H1 (cell line): ENCODE measurements around the gene BROX. TPM values are rescaled to one million over a fixed set of nuclear protein-coding genes. Genes with fewer than 3 reads are reported as not detected.

Experiments
- CTCF ChIA-PET: fragments of 300-600 bp; sonication (Branson Sonifier 250); formaldehyde crosslinking; loops from one replicate; lab custom pipeline; 2021; ENCODE audit not compliant: partially characterized antibody; lab: Charles Lee
- POLR2A ChIA-PET: fragments of 300-600 bp; sonication (Branson Sonifier 250); formaldehyde crosslinking; loops from one replicate; lab custom pipeline; 2021; ENCODE audit warnings: inconsistent platforms; ENCODE audit not compliant: partially characterized antibody; lab: Charles Lee
- DNase-seq, 2 experiments: peaks; one replicate each; pipeline versions ENCODE4 v3.0.0 to v3.0.0-alpha.2; 2010 to 2022; ENCODE audit warnings: low spot score in 2 of 2, low read depth in 1 of 2, mixed read lengths in 1 of 2
- FAIRE-seq: peaks from 2 replicates; lab custom pipeline; 2011; peaks lifted over from hg19 to GRCh38; lab: Jason Lieb, UNC
- H2AFZ ChIP-seq: 2 replicates; pipeline ENCODE4 v1.8.1; 2012; ENCODE audit warnings: low read length, inconsistent platforms
- H2AK5ac ChIP-seq: 2 replicates; pipeline ENCODE4 v1.6.1; 2013; ENCODE audit warnings: low read depth, low read length
- H2BK120ac ChIP-seq: replicated peaks from 2 replicates; pipeline ENCODE3; 2013; ENCODE audit warnings: low read depth, low read length, inconsistent platforms
- H2BK12ac ChIP-seq: 2 replicates; pipeline ENCODE4 v1.6.1; 2013; ENCODE audit warnings: low read depth, low read length
- H2BK15ac ChIP-seq: 2 replicates; pipeline ENCODE4 v1.6.1; 2013; ENCODE audit warnings: low read length
- H2BK20ac ChIP-seq: 2 replicates; pipeline ENCODE4 v1.6.1; 2013; ENCODE audit warnings: low read length
- H2BK5ac ChIP-seq: 2 replicates; pipeline ENCODE4 v1.6.1; 2013; ENCODE audit warnings: low read depth, low read length
- H3K14ac ChIP-seq: 2 replicates; pipeline ENCODE4 v1.6.1; 2013; ENCODE audit warnings: inconsistent platforms; ENCODE audit not compliant: insufficient read length
- H3K18ac ChIP-seq: 2 replicates; pipeline ENCODE4 v1.6.1; 2013; ENCODE audit warnings: low read length; ENCODE audit errors: extremely low read depth
- H3K23ac ChIP-seq: 2 replicates; pipeline ENCODE4 v1.6.1; 2013; ENCODE audit warnings: inconsistent platforms; ENCODE audit not compliant: insufficient read length
- H3K23me2 ChIP-seq: 2 replicates; pipeline ENCODE4 v1.6.1; 2013; ENCODE audit warnings: low read depth, low read length
- H3K27ac ChIP-seq: 2 replicates; pipeline ENCODE4 v1.6.1; 2011; ENCODE audit warnings: low read depth, low read length, inconsistent platforms
- H3K27me3 ChIP-seq, 4 experiments: replicated peaks in 1 of 4; 1 replicate in 1 of 4; 2 replicates in 3 of 4; pipeline versions ENCODE4 v1.6.1 to v1.8.1; 2011 to 2013; ENCODE audit warnings: low read length in 3 of 4, mild to moderate bottlenecking in 3 of 4, inconsistent platforms in 2 of 4, mixed read lengths in 2 of 4, moderate library complexity in 1 of 4; ENCODE audit not compliant: control insufficient read depth in 3 of 4, insufficient read depth in 3 of 4; ENCODE audit errors: extremely low read depth in 1 of 4
- H3K36me3 ChIP-seq, 4 experiments: 2 replicates each; pipeline versions ENCODE4 v1.6.1 to v1.8.1; 2011 to 2013; ENCODE audit warnings: mild to moderate bottlenecking in 4 of 4, low read length in 3 of 4, moderate library complexity in 2 of 4, control low read depth in 1 of 4, inconsistent platforms in 1 of 4; ENCODE audit not compliant: insufficient read depth in 4 of 4, control insufficient read depth in 2 of 4
- H3K4ac ChIP-seq: replicated peaks from 2 replicates; pipeline ENCODE3; 2013; ENCODE audit warnings: low read length, low read depth, mixed read lengths, inconsistent platforms; ENCODE audit not compliant: insufficient read length
- H3K4me1 ChIP-seq, 4 experiments: replicated peaks in 1 of 4; 1 replicate in 1 of 4; 2 replicates in 3 of 4; pipeline versions ENCODE4 v1.6.1 to v1.8.1; 2011 to 2013; ENCODE audit warnings: low read length in 3 of 4, inconsistent platforms in 2 of 4, mixed read lengths in 1 of 4; ENCODE audit not compliant: insufficient read depth in 4 of 4, control insufficient read depth in 3 of 4
- H3K4me2 ChIP-seq, 2 experiments: 2 replicates each; pipeline versions ENCODE4 v1.6.1 to v1.8.1; 2011 to 2013; ENCODE audit warnings: low read depth in 2 of 2, low read length in 2 of 2, control low read depth in 1 of 2, inconsistent platforms in 1 of 2, mild to moderate bottlenecking in 1 of 2; ENCODE audit not compliant: insufficient read depth in 1 of 2
- H3K4me3 ChIP-seq, 4 experiments: fragments of 200-600, 300-600 bp in 1 of 4; sonication (generic), shearing (Covaris generic), sonication (Bioruptor Twin) in 1 of 4; 2 replicates each; pipeline versions ENCODE4 v1.5.1 to v1.8.1; 2011 to 2016; ENCODE audit warnings: low read length in 4 of 4, low read depth in 3 of 4, control low read depth in 2 of 4, inconsistent platforms in 2 of 4, mild to moderate bottlenecking in 2 of 4, mixed read lengths in 1 of 4, moderate library complexity in 1 of 4; ENCODE audit not compliant: insufficient read depth in 2 of 4; ENCODE audit errors: extremely low read depth in 1 of 4
- H3K56ac ChIP-seq: replicated peaks from 2 replicates; pipeline ENCODE3; 2013; ENCODE audit warnings: low read depth, mild to moderate bottlenecking, mixed read lengths, low read length, inconsistent platforms; ENCODE audit not compliant: insufficient read length
- H3K79me1 ChIP-seq: 2 replicates; pipeline ENCODE4 v1.6.1; 2013; ENCODE audit warnings: low read depth, low read length, control low read depth
- H3K79me2 ChIP-seq, 2 experiments: 2 replicates each; pipeline versions ENCODE4 v1.6.1 to v1.8.1; 2012 to 2013; ENCODE audit warnings: low read length in 2 of 2, mild to moderate bottlenecking in 2 of 2, inconsistent platforms in 1 of 2; ENCODE audit not compliant: insufficient read depth in 2 of 2, control insufficient read depth in 1 of 2
- H3K9ac ChIP-seq, 4 experiments: replicated peaks in 1 of 4; 1 replicate in 1 of 4; 2 replicates in 3 of 4; pipeline versions ENCODE4 v1.6.1 to v1.8.1; 2011 to 2013; ENCODE audit warnings: low read depth in 3 of 4, low read length in 3 of 4, control low read depth in 2 of 4, mild to moderate bottlenecking in 2 of 4, moderate library complexity in 2 of 4, inconsistent platforms in 1 of 4; ENCODE audit errors: extremely low read depth in 1 of 4
- H3K9me3 ChIP-seq, 2 experiments: 2 replicates each; pipeline versions ENCODE4 v1.6.1 to v1.8.1; 2012 to 2013; ENCODE audit warnings: mild to moderate bottlenecking in 2 of 2, moderate library complexity in 2 of 2, control low read depth in 1 of 2, inconsistent platforms in 1 of 2, low read depth in 1 of 2, low read length in 1 of 2, mixed read lengths in 1 of 2; ENCODE audit not compliant: insufficient read depth in 2 of 2
- H4K20me1 ChIP-seq, 2 experiments: replicated peaks in 1 of 2; 2 replicates each; pipeline versions ENCODE3 to v1.8.1; 2011 to 2013; ENCODE audit warnings: inconsistent platforms in 2 of 2, low read length in 2 of 2, mild to moderate bottlenecking in 1 of 2; ENCODE audit not compliant: insufficient read depth in 2 of 2, control insufficient read depth in 1 of 2
- H4K5ac ChIP-seq: 2 replicates; pipeline ENCODE4 v1.6.1; 2013; ENCODE audit warnings: low read length, low read depth, mixed read lengths, inconsistent platforms; ENCODE audit not compliant: insufficient read length
- H4K8ac ChIP-seq: 2 replicates; pipeline ENCODE4 v1.8.0; 2013; ENCODE audit warnings: mild to moderate bottlenecking, moderate library complexity, low read length, inconsistent platforms; ENCODE audit not compliant: insufficient read depth; ENCODE audit errors: extremely low read depth
- H4K91ac ChIP-seq: replicated peaks from 2 replicates; pipeline ENCODE3; 2013; ENCODE audit warnings: low read length, mixed read lengths, inconsistent platforms; ENCODE audit not compliant: insufficient read length
- BCL11A ChIP-seq, 2 experiments: IDR thresholded peaks; one replicate each; pipeline ENCODE4 v1.6.1; 2011; ENCODE audit warnings: low read depth in 2 of 2, low read length in 2 of 2, mild to moderate bottlenecking in 2 of 2
- MAFK ChIP-seq: IDR thresholded peaks from 2 replicates; pipeline ENCODE4 v1.6.1; 2012; ENCODE audit warnings: low read depth, mild to moderate bottlenecking, improper control_type of control experiment, low read length
- SP1 ChIP-seq: IDR thresholded peaks from 2 replicates; pipeline ENCODE4 v1.6.1; 2011; ENCODE audit warnings: low read depth, low read length
- WGBS, 2 experiments: shearing (Covaris generic) in 1 of 2; methylation state at CpG; one replicate each; pipeline versions ENCODE4 v1.1.6 to v1.1.7; 2013 to 2015; ENCODE audit warnings: low lambda C conversion rate in 2 of 2, mixed read lengths in 2 of 2, inconsistent platforms in 1 of 2, low coverage in 1 of 2, missing lambda C conversion rate in 1 of 2; ENCODE audit not compliant: insufficient replicate concordance in 2 of 2, insufficient coverage in 1 of 2, insufficient read length in 1 of 2; ENCODE audit errors: extremely low coverage in 1 of 2, missing lambda C conversion rate in 1 of 2; 5-methylcytosine and 5-hydroxymethylcytosine counted together
- polyA plus RNA-seq, 7 experiments: library from polyadenylated mRNA; depleted of rRNA in 3 of 7; stranded (reverse) in 5 of 7; unstranded in 2 of 7; fragments of >200 nt in 5 of 7; fragments of 200-250 nt in 2 of 7; gene quantifications; 1 replicate in 5 of 7; 2 replicates in 1 of 7; 4 replicates in 1 of 7; pipeline versions ENCODE4 v1.2.1 to v1.2.3, GENCODE V29; 2011 to 2013; ENCODE audit warnings: missing spikeins in 2 of 7, mixed read lengths in 2 of 7
- total RNA-seq: library from RNA; stranded (reverse); fragmentation: NEBNext Ultra II Directional; extraction: Animal tissue kit (Norgen Biotek cat#: 25700); gene quantifications from 2 replicates; pipeline ENCODE4 v1.2.1, GENCODE V29; 2021
- TF ChIP-seq, protein P1 (sequence below): IDR thresholded peaks from 2 replicates; pipeline ENCODE4 v1.6.1; 2012; ENCODE audit warnings: low read length, inconsistent platforms

Gene BROX
- total and polyA plus RNA-seq, 2 of the 8 experiments (the other 6 are each of a cell fraction or from before 2014, with no cell fraction given), result 3.8 to 26.7 TPM

DNA sequence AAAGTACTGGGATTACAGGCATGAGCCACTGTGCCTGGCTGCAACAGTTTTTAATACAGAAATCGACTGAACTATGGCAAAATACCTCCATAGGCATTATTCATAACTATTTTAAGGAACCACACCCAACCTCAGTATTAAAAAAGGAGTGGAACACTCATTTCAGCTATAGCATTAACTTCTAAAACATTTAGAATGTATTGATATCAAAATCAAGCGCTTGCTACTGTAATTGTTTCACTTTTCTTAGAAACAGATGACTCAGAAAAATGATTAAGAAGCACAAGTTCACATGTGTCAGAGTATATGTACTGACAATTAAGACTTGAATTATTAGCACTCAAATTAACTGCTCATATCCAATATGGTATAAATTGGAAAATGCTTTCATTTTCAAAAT lies 15.2 kb upstream of the BROX start:
- Histone ChIP-seq H2BK5ac (no peak overlapping the region), H3K4me1 (no peaks in the 10 kb centered on the region), H3K9me3 (no peaks in the 10 kb centered on the region; a peak in 1 of 4 replicates), H4K91ac (no peak overlapping the region), H2BK120ac (no peak overlapping the region), H3K27ac (no peak overlapping the region), H2AFZ (no peak overlapping the region), H2BK12ac (no peak overlapping the region), H3K23me2 (no peaks in the 10 kb centered on the region), H3K79me2 (peaks cover 0 to 4% of the 10 kb centered on the region in 2 experiments; a peak in 1 of 4 replicates), H2AK5ac (no peak overlapping the region), H3K56ac (no peak overlapping the region), H3K18ac (no peak overlapping the region), H3K36me3 (peaks cover 0 to 15% (median 6%) of the 10 kb centered on the region in 4 experiments; a peak in 4 of 8 replicates), H3K23ac (no peak overlapping the region), H4K8ac (no peak overlapping the region), H4K20me1 (no peaks in the 10 kb centered on the region), H3K9ac (no peak overlapping the region), H3K14ac (no peak overlapping the region), H3K4me2 (no peak overlapping the region), H3K27me3 (no peaks in the 10 kb centered on the region), H3K4me3 (no peak overlapping the region), H2BK15ac (no peak overlapping the region), H4K5ac (no peak overlapping the region), H3K79me1 (no peaks in the 10 kb centered on the region), H3K4ac (no peak overlapping the region), H2BK20ac (no peak overlapping the region)
- POLR2A ChIA-PET, result interaction anchor here (1.1 to 1.4 kb wide), 3 partner anchors 13 to 16 kb away, joined by 3 read pairs; no protein-coding TSS in a partner anchor
- FAIRE-seq, result no peak
- 93% methylated on average over 2 of the region's 2 CpGs; no CpG with 5 or more reads in 1 of the 2 experiments for WGBS, 2 experiments
- CTCF ChIA-PET, result interaction anchor here (1.1 kb wide), 1 partner anchor 56 kb away, joined by 3 read pairs; no protein-coding TSS in a partner anchor
- no peak for DNase-seq
- TF ChIP-seq SP1, result no peak
- no peak for TF ChIP-seq MAFK
- TF ChIP-seq BCL11A (IDR thresholded peaks at IDR 0.05; ENCODE audit: low read depth in 2 of 2, low read length in 2 of 2), result no peak
- TF ChIP-seq, protein P1, sequence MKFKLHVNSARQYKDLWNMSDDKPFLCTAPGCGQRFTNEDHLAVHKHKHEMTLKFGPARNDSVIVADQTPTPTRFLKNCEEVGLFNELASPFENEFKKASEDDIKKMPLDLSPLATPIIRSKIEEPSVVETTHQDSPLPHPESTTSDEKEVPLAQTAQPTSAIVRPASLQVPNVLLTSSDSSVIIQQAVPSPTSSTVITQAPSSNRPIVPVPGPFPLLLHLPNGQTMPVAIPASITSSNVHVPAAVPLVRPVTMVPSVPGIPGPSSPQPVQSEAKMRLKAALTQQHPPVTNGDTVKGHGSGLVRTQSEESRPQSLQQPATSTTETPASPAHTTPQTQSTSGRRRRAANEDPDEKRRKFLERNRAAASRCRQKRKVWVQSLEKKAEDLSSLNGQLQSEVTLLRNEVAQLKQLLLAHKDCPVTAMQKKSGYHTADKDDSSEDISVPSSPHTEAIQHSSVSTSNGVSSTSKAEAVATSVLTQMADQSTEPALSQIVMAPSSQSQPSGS, result no peak
